ENCODE measurements around the gene TMED9. TPM values are rescaled to one million over a fixed set of nuclear protein-coding genes. Genes with fewer than 3 reads are reported as not detected.

Gene TMED9
- total and polyA plus RNA-seq, 10 of the 15 experiments (the other 5 are each of a cell fraction or from before 2014, with no cell fraction given) = 35.7 to 144 (median 105) TPM

- TF ChIP-seq E4F1 (IDR thresholded peaks at IDR 0.05; ENCODE audit: borderline replicate concordance, partially characterized antibody) (no peak), PBX3 (IDR thresholded peaks at IDR 0.05; ENCODE audit: insufficient replicate concordance, low read depth, low read length) (no peak), FOXK2 (IDR thresholded peaks at IDR 0.05) (no peak), ETV6 (conservative IDR thresholded peaks at IDR 0.05 in 1 of 2, IDR thresholded peaks at IDR 0.05 in 1 of 2; ENCODE audit: borderline replicate concordance in 1 of 2, low read depth in 1 of 2) (no peak)
Observed at GRCh38 chr5:177602458-177602830, 10.4 kb downstream of the TMED9 start (continued).

- SMC1A ChIA-PET (ENCODE audit: uncharacterized antibody, unreplicated experiment) = no interaction called here
- H3K36me3 ChIP-seq (ENCODE audit: control insufficient read depth in 2 of 2, insufficient read depth in 2 of 2, low read length in 1 of 2) = peaks cover 0 to 4% of the 10 kb centered on the region in 2 experiments; a peak in 1 of 4 replicates
- RAD21 ChIA-PET (ENCODE audit: unreplicated experiment) = no interaction called here
- no peaks in the 10 kb centered on the region for H3K27me3 ChIP-seq (replicated peaks in 1 of 2; ENCODE audit: control insufficient read depth in 2 of 2, insufficient read depth in 2 of 2, low read length in 1 of 2)
- H3K27ac ChIP-seq (ENCODE audit: control insufficient read depth, insufficient read depth) = no peak overlapping the region
- no peaks in the 10 kb centered on the region for H4K20me1 ChIP-seq (ENCODE audit: control insufficient read depth, insufficient read depth)
- H2AFZ ChIP-seq (ENCODE audit: control insufficient read depth, low read depth, low read length) = no peak overlapping the region
- ATAC-seq (no peak), DNase-seq (ENCODE audit: low read depth, low spot score) (no peak), FAIRE-seq (no peak)
- no peak overlapping the region for H3K9ac ChIP-seq (ENCODE audit: control insufficient read depth, insufficient read depth, low read length)
- no peaks in the 10 kb centered on the region for H3K9me3 ChIP-seq (replicated peaks; ENCODE audit: control insufficient read depth, insufficient read depth, low read length)
- H3K4me3 ChIP-seq = no peak overlapping the region
- CTCF ChIA-PET = no interaction called here
- POLR2A ChIA-PET = interaction anchor here (0.6 kb wide), 1 partner anchor 11 kb away, joined by 4 read pairs; no protein-coding TSS in a partner anchor
- H3K4me2 ChIP-seq (ENCODE audit: control insufficient read depth, insufficient read depth) = no peak overlapping the region
- peaks cover 3% of the 10 kb centered on the region; the same call in 1 of the 2 replicates for H3K4me1 ChIP-seq (ENCODE audit: control insufficient read depth, insufficient read depth, low read length)
- BruUV-seq (replicated peaks) = no TSS peak
- WGBS (ENCODE audit: insufficient coverage, insufficient replicate concordance, low lambda C conversion rate, missing lambda C conversion rate) = 81% methylated on average over 8 of the region's 8 CpGs
- peaks cover 13% of the 10 kb centered on the region for H3K79me2 ChIP-seq (ENCODE audit: control insufficient read depth, insufficient read depth, low read length)
- no peak for TF ChIP-seq TCF12 (IDR thresholded peaks at IDR 0.05; ENCODE audit: low read depth, low read length)
- TF ChIP-seq FOS (IDR thresholded peaks at IDR 0.05; ENCODE audit: borderline replicate concordance, extremely low read depth, insufficient read length) = no peak
- TF ChIP-seq MEF2A (IDR thresholded peaks at IDR 0.05; ENCODE audit: insufficient read depth, low read depth, low read length) = no peak
- no peak for TF ChIP-seq RELB (IDR thresholded peaks at IDR 0.05; ENCODE audit: low read depth)
- no peak for TF ChIP-seq ATF7 (IDR thresholded peaks at IDR 0.05; ENCODE audit: low read depth)
- TF ChIP-seq NBN (IDR thresholded peaks at IDR 0.05) = no peak
- TF ChIP-seq USF1 (IDR thresholded peaks at IDR 0.05; ENCODE audit: borderline replicate concordance, extremely low read length, insufficient read depth, low read depth, low read length) = no peak
- no peak for TF ChIP-seq MLLT1 (IDR thresholded peaks at IDR 0.05)
- TF ChIP-seq SUZ12 (IDR thresholded peaks at IDR 0.05; ENCODE audit: unreplicated experiment) = no peak
- no peak for TF ChIP-seq HDAC6 (IDR thresholded peaks at IDR 0.05; ENCODE audit: unreplicated experiment)
- intact Hi-C loops (cut with micrococcal nuclease; ENCODE audit: unreplicated experiment) = loop anchor here (5.0 kb wide), 1 partner anchor 96 kb away; the partner anchor contains the start of gene DOK3
- in situ Hi-C loops (cut with MboI) = loop anchor here (10.0 to 25.0 kb wide), 3 partner anchors 461 to 1566 kb away; no protein-coding TSS in a partner anchor
Observed at GRCh38 chr5:177603631-177604030, 11.6 kb downstream of the TMED9 start.
